Measurements from ENCODE around the gene CBX2. TPM values are rescaled to one million over a fixed set of nuclear protein-coding genes. Genes with fewer than 3 reads are reported as not detected.

Gene CBX2
- total RNA-seq, 1 donor from 2014 or later = 11.9 TPM

- TF ChIP-seq CTCF (IDR thresholded peaks at IDR 0.05; ENCODE audit: insufficient read depth, low read length, poor library complexity, severe bottlenecking) = no peak
- Histone ChIP-seq H3K27me3 (ENCODE audit: control insufficient read depth, insufficient read depth, low read length) (peaks cover 87% of the 10 kb centered on the region), H3K4me3 (ENCODE audit: low read depth, low read length) (no peak overlapping the region), H3K36me3 (ENCODE audit: control insufficient read depth, insufficient read depth, low read length) (no peaks in the 10 kb centered on the region)
- no peak for DNase-seq (ENCODE audit: low read depth)
Observed at GRCh38 chr17:79814127-79814973, 36.4 kb downstream of the CBX2 start.

GRCh38 chr17:79814974-79815835, 37.3 kb downstream of the CBX2 start:
- DNase-seq (ENCODE audit: low read depth) = no peak
- Histone ChIP-seq H3K36me3 (ENCODE audit: control insufficient read depth, insufficient read depth, low read length) (no peaks in the 10 kb centered on the region), H3K4me3 (ENCODE audit: low read depth, low read length) (no peak overlapping the region), H3K27me3 (ENCODE audit: control insufficient read depth, insufficient read depth, low read length) (peaks cover 86% of the 10 kb centered on the region)
- TF ChIP-seq CTCF (IDR thresholded peaks at IDR 0.05; ENCODE audit: insufficient read depth, low read length, poor library complexity, severe bottlenecking) = no peak

- DNase-seq (ENCODE audit: low read depth) = no peak
- H3K4me3 ChIP-seq (ENCODE audit: low read depth, low read length) = no peak overlapping the region
- H3K36me3 ChIP-seq (ENCODE audit: control insufficient read depth, insufficient read depth, low read length) = no peaks in the 10 kb centered on the region
- TF ChIP-seq CTCF (IDR thresholded peaks at IDR 0.05; ENCODE audit: insufficient read depth, low read length, poor library complexity, severe bottlenecking) = no peak
- H3K27me3 ChIP-seq (ENCODE audit: control insufficient read depth, insufficient read depth, low read length) = peaks cover 79% of the 10 kb centered on the region
Observed at GRCh38 chr17:79815836-79816461, 38.0 kb downstream of the CBX2 start.

- Histone ChIP-seq H3K4me3 (ENCODE audit: low read depth, low read length) (no peak overlapping the region), H3K27me3 (ENCODE audit: control insufficient read depth, insufficient read depth, low read length) (peaks cover 58% of the 10 kb centered on the region), H3K36me3 (ENCODE audit: control insufficient read depth, insufficient read depth, low read length) (no peaks in the 10 kb centered on the region)
- DNase-seq (ENCODE audit: low read depth) = no peak
- TF ChIP-seq CTCF (IDR thresholded peaks at IDR 0.05; ENCODE audit: insufficient read depth, low read length, poor library complexity, severe bottlenecking) = no peak
Observed at GRCh38 chr17:79818026-79818758, 40.2 kb downstream of the CBX2 start.

- H3K27me3 ChIP-seq (ENCODE audit: control insufficient read depth, insufficient read depth, low read length) = peaks cover 53% of the 10 kb centered on the region
- H3K4me3 ChIP-seq (ENCODE audit: low read depth, low read length) = no peak overlapping the region
Observed at GRCh38 chr17:79819085-79819484, 41.1 kb downstream of the CBX2 start.

More at GRCh38 chr17:79819085-79819484, 41.1 kb downstream of the CBX2 start:
- no peak for TF ChIP-seq CTCF (IDR thresholded peaks at IDR 0.05; ENCODE audit: insufficient read depth, low read length, poor library complexity, severe bottlenecking)
- H3K36me3 ChIP-seq (ENCODE audit: control insufficient read depth, insufficient read depth, low read length) = no peaks in the 10 kb centered on the region
- no peak for DNase-seq (ENCODE audit: low read depth)
